ENCODE measurements around the gene ATOSB. TPM values are rescaled to one million over a fixed set of nuclear protein-coding genes. Genes with fewer than 3 reads are reported as not detected.
"Not testable (repeated sequence)": the region's sequence is repeated elsewhere in the genome, so short reads cannot be mapped to it uniquely, and the experiment has no call there.

ATOSB gene, protein sequence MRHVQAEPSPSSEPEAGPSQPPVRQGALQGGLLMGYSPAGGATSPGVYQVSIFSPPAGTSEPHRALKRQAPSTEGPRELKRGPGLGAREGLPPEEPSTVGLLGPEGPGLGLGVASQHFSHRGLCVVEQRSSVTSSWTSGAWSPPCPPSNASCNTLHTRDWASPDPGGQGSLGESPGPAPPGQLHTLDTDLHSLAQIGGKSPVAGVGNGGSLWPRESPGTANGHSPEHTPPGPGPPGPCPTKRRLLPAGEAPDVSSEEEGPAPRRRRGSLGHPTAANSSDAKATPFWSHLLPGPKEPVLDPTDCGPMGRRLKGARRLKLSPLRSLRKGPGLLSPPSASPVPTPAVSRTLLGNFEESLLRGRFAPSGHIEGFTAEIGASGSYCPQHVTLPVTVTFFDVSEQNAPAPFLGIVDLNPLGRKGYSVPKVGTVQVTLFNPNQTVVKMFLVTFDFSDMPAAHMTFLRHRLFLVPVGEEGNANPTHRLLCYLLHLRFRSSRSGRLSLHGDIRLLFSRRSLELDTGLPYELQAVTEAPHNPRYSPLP
- polyA plus RNA-seq (ENCODE audit: insufficient read length in 12 of 12): 10 to 100 TPM in 11 of 12 donors, not detected in 1; 10.1 to 19.7 (median 11.2) TPM
- long read RNA-seq, donor 1, partial matches to known transcripts: 0 of 1 reads
- long read RNA-seq, donor 1, other reads (novel, unspliced or antisense): 0 of 1 reads
- long read RNA-seq, donor 2, partial matches to known transcripts: 0 of 2 reads
- long read RNA-seq, donor 2, other reads (novel, unspliced or antisense): 0 of 2 reads
- long read RNA-seq, donor 3: 0 reads
- long read RNA-seq, donor 4: 0 reads
- long read RNA-seq, donor 5: 0 reads
- long read RNA-seq, donor 6, partial matches to known transcripts: 0 of 2 reads
- long read RNA-seq, donor 6, other reads (novel, unspliced or antisense): 0 of 2 reads
- long read RNA-seq, donor 7: 0 reads
- long read RNA-seq, donor 8: 0 reads
- long read RNA-seq, donor 9: 0 reads
- long read RNA-seq, donor 10, partial matches to known transcripts: 0 of 1 reads
- long read RNA-seq, donor 10, other reads (novel, unspliced or antisense): 0 of 1 reads
- long read RNA-seq, donor 11: 0 reads

DNA sequence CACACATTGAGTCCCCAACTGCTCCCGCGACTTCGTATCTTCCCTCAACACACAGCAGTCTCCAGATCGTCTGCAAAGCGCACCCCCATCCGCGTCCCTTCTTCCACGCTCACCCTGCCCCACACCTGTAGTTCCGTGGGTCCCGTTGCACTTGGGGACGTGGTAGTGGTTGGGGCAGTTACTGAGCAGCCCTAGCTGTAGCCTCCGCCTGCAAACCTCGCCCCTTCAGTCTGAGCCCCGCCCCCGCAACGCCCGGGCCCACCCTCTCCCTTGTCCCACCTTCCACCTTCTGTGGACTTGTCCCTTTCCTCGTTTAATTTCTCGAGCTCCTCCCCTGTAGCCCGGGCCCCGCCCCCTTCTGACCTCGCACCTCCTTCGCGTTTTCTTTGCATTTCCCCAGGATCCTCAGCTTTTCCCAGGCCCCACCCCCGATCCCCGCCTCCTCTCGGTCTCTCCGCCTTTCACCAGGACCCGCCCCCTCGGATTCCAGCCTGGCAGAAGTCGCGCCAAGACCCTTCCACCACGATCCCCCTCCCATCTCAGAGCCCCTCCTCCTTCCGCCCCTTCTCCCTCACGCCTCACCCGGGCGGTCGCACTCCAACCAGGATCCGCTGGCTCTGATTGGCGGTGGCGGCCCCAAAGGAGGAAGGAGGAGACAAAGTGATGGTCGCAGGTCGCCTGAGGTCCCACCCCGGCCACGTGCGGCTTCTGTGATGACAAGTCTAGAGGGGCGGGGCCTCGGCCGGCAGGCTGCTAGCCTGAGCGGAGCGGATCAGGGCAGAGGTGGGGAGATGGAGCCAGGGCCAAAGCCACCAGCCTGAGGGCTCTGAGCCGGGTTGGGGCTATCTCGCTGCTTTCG, at the start of gene ATOSB:
Gene ATOSB, minus strand, starts transcription at position 183 of the 859 bp plus-strand sequence. CDS start 7,588 bp downstream, outside the sequence.
- peak; percentile 98 for DNase-seq

GRCh38 chr9:35164711-35165110, 49.0 kb upstream of the ATOSB start:
- DNase-seq: no peak

DNA sequence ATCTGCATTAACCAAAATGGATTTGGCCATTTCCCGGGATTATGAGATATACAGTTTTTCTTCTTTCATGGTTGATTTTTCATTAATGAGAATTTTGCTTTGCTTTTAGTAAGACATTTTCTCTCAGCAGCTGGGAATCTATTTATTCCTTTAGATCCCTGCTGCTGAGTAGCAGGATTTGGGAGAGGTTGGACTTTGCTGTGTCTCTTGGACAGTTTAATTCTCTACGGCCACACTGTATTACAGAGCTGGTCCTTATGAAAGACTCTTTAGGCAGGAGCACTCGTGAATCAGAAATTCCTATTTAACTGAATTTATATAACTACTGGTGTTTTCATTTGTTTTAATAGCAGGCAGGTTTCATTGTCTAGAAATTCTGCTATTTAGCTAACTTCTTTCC, 47.8 kb upstream of the ATOSB start:
- DNase-seq: peak; percentile 0

DNA sequence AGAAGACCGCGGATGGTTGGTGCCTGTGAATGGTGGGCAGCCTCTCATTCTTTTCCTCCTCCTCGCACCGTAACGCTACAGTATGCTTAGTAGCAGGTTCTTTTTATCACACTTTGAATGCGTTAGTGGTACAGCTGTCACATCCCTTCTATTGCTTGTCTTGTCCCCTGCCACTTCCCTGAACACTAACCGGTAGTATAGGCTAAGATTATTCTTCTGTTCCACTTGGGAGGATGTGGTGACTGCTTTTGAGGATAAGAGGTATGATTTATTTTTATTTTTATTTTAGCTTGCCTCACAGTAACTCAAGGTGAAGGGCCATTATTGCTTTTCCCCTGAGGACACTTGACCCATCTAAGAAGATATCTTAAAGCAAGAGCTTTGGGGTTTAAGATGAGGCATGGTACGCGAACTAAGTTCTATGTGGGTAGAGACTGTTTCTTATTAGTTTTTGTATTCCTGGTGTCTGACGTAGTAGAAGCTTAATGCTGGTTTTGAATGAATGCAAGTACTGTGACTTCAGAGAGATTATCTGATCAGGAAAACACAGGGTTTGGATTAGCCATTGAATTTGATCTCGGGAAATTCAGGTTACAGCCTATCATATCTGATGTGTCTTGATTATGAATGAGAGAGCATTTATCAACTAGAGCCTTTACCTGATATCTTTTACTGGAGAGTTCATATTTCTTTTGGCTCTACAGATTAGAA, 47.1 kb upstream of the ATOSB start:
- DNase-seq: peak; percentile 12

DNA sequence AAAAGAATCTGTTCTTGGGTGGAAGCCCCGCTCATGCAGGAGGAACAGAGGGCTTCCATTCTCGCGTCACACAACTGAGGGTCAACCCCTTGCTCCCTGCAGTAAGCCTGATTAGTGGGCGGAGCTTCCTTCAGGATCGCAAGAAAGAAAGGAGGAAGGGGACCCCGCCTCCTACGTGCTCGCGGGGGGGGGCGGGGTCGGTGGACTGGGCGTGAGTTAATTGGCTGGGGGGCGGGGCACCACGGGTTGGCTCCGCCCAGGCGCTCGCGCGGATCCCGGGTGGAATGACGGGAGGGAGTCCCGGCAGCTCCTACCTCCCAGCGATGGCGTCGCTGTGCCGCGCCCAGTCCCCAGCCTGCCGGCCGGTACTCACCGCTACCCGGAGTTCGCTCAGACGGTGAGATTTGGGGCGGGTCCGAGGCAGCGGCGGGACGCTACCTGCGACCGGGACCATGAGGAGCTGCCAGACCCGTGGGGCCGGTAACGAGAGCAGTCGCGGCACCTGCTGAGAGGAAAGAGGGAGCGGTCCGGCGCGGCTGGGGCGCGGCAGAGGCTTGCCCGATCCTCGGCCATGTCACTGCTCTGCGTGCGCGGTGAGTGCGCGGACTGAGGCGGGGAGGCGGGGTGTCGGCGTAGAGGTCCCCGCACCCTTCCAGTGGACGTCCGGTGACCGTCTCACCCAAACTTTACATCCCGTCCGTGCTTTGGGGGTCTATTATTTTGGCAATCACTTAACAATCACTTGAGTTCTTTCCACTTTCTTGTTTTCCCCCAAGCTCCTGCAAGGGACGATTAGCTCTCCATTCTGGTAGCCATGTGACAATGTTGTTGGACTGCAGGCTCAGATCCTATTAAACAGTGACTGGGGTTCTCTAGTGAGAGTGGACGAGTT, 46.3 kb upstream of the ATOSB start, which contains the start of gene UNC13B:
Gene UNC13B, plus strand, starts transcription at position 297 of the 892 bp plus-strand sequence. Its CDS starts 275 bp downstream, at position 572.
- DNase-seq: peak; percentile 89

GRCh38 chr9:35158501-35159280, 43.0 kb upstream of the ATOSB start:
- DNase-seq: no peak

- not testable (repeated sequence) for DNase-seq
Measured at GRCh38 chr9:35157836-35158235, 42.2 kb upstream of the ATOSB start.

GRCh38 chr9:35156781-35157180, 41.1 kb upstream of the ATOSB start:
- DNase-seq: no peak

DNA sequence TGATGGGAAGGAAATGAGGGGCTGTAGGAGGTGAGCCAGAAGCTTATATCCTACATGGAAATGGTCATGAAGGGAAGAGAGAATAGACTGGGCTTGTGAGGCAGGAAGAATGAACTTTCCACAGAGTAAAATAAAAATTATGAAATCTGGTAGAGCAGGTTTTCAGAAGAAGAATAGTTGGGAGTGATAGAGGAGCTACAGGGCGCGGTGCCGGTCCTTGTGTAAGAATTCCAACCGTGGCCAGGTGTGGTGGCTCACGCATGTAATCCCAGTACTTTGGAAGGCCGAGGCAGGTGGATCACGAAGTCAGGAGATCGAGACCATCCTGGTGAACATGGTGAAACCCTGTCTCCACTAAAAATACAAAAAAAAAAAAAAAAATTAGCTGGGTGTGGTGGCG, 37.3 kb upstream of the ATOSB start:
- DNase-seq: no peak

DNA sequence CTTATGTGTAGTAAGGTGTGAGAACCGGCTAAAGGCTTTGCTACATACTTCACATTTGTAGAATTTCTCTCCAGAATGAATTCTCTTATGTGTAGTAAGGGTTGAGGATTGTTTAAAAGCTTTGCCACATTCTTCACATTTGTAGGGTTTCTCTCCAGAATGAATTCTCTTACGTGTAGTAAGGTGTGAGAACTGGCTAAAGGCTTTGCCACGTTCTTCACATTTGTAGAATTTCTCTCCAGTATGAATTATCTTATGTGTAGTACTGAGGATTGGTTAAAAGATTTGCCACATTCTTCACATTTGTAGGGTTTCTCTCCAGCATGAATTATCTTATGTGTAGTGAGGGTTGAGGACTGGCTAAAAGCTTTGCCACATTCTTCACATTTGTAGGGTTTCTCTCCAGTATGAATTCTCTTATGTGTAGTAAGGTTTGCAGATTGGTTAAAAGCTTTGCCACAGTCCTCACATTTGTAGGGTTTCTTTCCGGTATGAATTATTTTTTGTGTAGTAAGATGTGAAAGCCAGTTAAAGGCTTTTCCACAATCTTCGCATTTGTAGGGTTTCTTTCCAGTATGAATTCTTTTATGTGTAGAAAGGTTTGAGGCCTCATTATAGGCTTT, 32.4 kb upstream of the ATOSB start:
- DNase-seq: not testable (repeated sequence)

DNA sequence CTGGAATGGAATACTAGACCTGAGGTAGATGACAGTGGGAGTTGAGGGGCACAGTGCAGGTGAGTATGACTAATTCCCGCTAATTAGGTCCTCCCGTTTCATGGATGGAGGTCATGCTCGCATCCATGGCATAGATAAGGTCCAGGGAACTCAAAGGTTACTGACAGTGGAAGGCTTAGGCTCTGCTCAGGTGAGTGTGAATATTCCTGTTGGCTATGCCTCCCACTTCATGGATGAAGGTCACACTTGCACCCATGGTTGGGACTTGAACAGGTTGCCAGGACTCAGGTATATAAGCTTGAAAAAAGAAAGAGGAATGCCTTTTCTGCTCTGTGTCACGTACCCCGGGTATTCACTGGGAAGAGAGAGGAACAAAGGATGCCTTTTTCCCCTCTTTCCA, 26.4 kb upstream of the ATOSB start:
- no peak for DNase-seq

GRCh38 chr9:35140093-35140492, 24.4 kb upstream of the ATOSB start:
- no peak for DNase-seq

- no peak for DNase-seq
Measured at GRCh38 chr9:35136866-35137265, 21.2 kb upstream of the ATOSB start.

DNA sequence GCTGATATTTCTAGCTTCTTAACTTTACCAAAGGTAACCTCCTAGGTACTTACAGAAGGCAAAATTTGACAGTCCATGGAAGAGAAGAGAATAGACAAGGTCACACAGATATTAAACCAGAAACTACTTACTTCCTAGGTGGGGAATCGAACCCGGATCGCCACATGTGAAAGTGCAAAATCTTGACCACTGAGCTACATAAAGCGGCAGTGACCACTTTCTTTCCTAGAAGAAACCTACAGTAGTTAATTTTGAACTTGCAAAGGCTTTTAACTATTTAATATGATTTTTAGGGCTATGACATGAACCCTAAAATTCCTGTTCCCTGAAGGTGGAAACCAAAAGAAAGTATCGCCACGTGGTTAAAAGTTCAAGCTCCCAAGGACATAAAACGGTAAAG, 20.3 kb upstream of the ATOSB start:
- DNase-seq: no peak

DNA sequence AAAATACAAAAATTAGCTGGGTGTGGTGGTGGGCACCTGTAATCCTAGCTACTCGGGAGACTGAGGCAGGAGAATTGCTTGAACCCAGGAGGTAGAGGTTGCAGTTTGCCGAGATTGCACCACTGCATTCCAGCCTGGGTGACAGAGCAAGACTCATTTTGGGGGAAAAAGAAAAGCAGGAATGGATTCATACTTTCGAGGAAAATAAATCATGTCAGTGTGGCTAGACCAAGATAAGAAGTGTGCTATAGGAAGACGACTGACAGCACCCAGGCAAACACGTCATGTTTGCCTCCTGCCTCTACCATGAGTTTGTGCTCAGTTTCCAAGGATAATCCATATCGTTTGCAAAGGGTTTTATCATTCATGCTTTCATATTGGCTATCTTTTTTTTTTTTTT, 19.3 kb upstream of the ATOSB start:
- no peak for DNase-seq

GRCh38 chr9:35116898-35117551, 1.4 kb upstream of the ATOSB start:
- peak; percentile 95 for DNase-seq

DNA sequence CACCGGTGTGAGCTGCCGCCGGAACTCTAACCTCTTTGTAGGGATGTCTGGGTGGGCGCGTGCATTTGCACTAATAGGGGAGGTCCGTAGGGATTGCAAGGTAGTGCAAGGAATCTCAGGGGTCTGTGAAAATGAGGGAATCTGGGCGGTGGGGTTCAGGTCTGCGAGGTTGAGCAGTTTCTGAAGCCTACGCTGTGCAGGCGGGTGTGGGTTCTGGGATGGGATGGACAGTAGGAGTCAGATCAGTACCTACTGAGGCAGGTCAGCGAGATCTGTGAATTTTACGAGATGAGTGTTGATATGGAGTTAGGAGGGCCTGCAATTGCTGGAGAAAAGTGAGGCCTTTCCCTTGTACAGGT, 856 bp upstream of the ATOSB start:
- no peak for DNase-seq
